GM19035 (cell line): ENCODE data around the gene DLG3.

Experiments used
- ATAC-seq: cut with Tn5 transposase; IDR thresholded peaks from one replicate; pipeline ENCODE4 v1.9.1; 2021; ENCODE audit not compliant: unreplicated experiment

DLG3 gene

GRCh38 chrX:70476166-70476933 lies 31.7 kb downstream of the DLG3 start:
- no peak for ATAC-seq

- no peak for ATAC-seq
Measured at GRCh38 chrX:70476934-70477733, 32.5 kb downstream of the DLG3 start.

GRCh38 chrX:70477734-70478075 lies 33.1 kb downstream of the DLG3 start:
- ATAC-seq: no peak

GRCh38 chrX:70478526-70479245 lies 34.1 kb downstream of the DLG3 start:
- no peak for ATAC-seq

GRCh38 chrX:70479247-70479921 lies 34.7 kb downstream of the DLG3 start:
- no peak for ATAC-seq

- ATAC-seq: no peak
Measured at GRCh38 chrX:70479922-70480659, 35.5 kb downstream of the DLG3 start.

- no peak for ATAC-seq
Measured at GRCh38 chrX:70480660-70481018, 36.0 kb downstream of the DLG3 start.

- ATAC-seq: no peak
Measured at GRCh38 chrX:70481471-70482270, 37.0 kb downstream of the DLG3 start.

GRCh38 chrX:70482300-70482699 lies 37.7 kb downstream of the DLG3 start:
- no peak for ATAC-seq

- ATAC-seq: no peak
Measured at GRCh38 chrX:70485466-70485865, 40.8 kb downstream of the DLG3 start.

- ATAC-seq: no peak
Measured at GRCh38 chrX:70488856-70489255, 44.2 kb downstream of the DLG3 start.

GRCh38 chrX:70494441-70494840 lies 49.8 kb downstream of the DLG3 start:
- no peak for ATAC-seq

GRCh38 chrX:70496491-70496890 lies 51.9 kb downstream of the DLG3 start:
- ATAC-seq: no peak

GRCh38 chrX:70497026-70497425 lies 52.4 kb downstream of the DLG3 start:
- no peak for ATAC-seq

GRCh38 chrX:70498129-70498528 lies 53.5 kb downstream of the DLG3 start:
- no peak for ATAC-seq

GRCh38 chrX:70500826-70501225 lies 56.2 kb downstream of the DLG3 start:
- ATAC-seq: no peak

GRCh38 chrX:70504772-70505450 lies 60.3 kb downstream of the DLG3 start:
- ATAC-seq: no peak

GRCh38 chrX:70505451-70505841 lies 60.8 kb downstream of the DLG3 start:
- ATAC-seq: no peak

GRCh38 chrX:70508296-70508911 lies 63.8 kb downstream of the DLG3 start:
- ATAC-seq: no peak
